CMK (cell line): ENCODE results near the gene SLC10A6.

Source experiments
- DNase-seq: peaks from one replicate; pipeline ENCODE4 v3.0.0-alpha.2; 2010; ENCODE audit warnings: low read depth

Gene SLC10A6

DNA sequence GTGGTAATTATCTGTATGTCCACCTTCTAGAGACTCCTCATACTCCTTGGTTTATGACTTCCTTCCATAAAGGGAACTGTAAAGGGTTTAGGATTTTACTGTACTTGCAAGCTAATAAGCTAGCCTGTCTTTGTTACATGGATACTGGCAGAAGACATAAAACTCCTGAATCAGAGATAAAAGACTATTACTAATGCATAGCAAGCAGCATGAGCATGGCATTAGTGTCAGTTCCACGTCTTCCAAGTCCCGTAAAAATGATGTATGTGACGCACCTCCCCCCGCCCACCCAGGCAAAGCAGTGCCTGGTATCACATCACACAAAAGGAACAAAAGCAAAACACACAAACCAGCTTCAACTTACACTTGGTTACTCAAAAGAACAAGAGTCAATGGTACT, 71.0 kb downstream of the SLC10A6 start:
- no peak for DNase-seq

GRCh38 chr4:86775061-86775460, 74.1 kb downstream of the SLC10A6 start:
- DNase-seq: no peak
